ENCODE measurements around the gene HOMEZ.
"Not testable (repeated sequence)": the region's sequence is repeated elsewhere in the genome, so short reads cannot be mapped to it uniquely, and the experiment has no call there.

HOMEZ gene

DNA sequence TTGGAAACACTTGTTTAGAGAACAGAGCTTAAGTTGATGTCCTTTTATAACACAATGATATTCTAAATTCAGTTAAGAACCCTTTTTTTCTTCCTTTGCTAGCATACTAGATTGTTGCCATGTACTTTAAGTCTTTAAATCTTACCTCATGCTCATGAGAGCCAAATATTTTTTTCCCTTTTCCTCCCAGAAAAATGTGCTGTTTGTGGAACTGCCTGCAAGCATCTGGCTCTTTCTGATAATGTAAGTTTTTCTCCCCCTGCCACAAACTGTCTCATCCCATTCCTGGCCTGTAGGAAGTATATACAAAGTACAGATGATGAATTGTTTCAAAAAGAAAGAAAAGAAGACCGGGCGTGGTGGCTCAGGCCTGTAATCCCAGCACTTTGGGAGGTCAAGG, 42.9 kb downstream of the HOMEZ start:
- H3K4me3 ChIP-seq (ENCODE audit: low read depth, low read length): no peak overlapping the region
- DNase-seq (ENCODE audit: low read depth): no peak
- TF ChIP-seq, protein P1, sequence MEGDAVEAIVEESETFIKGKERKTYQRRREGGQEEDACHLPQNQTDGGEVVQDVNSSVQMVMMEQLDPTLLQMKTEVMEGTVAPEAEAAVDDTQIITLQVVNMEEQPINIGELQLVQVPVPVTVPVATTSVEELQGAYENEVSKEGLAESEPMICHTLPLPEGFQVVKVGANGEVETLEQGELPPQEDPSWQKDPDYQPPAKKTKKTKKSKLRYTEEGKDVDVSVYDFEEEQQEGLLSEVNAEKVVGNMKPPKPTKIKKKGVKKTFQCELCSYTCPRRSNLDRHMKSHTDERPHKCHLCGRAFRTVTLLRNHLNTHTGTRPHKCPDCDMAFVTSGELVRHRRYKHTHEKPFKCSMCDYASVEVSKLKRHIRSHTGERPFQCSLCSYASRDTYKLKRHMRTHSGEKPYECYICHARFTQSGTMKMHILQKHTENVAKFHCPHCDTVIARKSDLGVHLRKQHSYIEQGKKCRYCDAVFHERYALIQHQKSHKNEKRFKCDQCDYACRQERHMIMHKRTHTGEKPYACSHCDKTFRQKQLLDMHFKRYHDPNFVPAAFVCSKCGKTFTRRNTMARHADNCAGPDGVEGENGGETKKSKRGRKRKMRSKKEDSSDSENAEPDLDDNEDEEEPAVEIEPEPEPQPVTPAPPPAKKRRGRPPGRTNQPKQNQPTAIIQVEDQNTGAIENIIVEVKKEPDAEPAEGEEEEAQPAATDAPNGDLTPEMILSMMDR (IDR thresholded peaks at IDR 0.05; ENCODE audit: insufficient read depth, low read depth, low read length, missing control alignments): no peak

DNA sequence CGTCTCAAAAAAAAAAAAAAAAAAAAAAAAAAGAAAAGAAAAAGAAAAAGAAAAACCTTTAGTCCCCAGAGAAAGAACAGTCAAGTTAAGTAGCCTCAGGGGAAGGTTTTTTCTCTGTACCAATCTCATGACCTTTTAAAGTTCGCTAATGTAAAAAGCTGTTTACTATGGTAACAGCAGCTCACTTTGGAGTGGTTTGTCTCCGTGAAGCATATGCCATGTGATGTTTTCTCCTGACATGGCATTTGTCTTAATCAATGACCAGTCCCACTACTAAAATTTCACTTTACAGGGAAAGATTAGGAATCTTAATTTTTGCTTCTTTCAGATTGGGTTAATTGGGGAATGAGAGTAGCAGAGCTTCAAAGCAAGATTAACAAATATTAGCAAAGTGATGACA, 43.9 kb downstream of the HOMEZ start:
- no peak for DNase-seq (ENCODE audit: low read depth)

DNA sequence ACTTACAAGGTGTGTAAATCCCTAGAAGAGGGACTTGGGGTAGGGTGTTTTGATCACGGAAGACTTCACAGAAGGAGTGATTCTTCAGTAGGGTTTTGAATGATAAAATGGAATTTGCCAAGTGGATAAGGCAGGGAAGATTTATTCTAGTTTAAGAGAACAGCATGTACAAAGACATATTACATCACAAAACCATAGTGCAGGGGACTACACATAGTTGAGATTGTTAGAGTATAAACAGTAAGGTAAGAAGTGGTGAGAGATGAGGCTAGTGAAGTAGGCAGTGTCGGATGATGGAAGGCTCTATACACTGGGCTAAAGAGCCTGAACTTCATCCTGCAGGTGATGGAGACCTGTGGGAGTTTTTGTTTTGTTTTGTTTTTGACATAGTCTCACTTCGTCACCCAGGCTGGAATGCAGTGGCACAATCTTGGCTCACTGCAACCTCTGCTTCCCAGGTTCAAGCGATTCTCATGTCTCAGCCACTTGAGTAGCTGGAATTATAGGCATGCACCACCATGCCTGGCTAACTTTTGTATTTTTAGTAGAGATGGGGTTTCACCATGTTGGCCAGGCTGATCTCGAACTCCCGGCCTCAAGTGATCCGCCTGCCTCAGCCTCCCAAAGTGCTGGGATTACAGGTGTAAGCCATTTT, 44.7 kb downstream of the HOMEZ start:
- H3K4me3 ChIP-seq (ENCODE audit: low read depth, low read length): not testable (repeated sequence)

More for the DNA sequence above, 43.9 kb downstream of the HOMEZ start:
- TF ChIP-seq, protein P1 (IDR thresholded peaks at IDR 0.05; ENCODE audit: insufficient read depth, low read depth, low read length, missing control alignments): no peak
- H3K4me3 ChIP-seq (ENCODE audit: low read depth, low read length): no peak overlapping the region

DNA sequence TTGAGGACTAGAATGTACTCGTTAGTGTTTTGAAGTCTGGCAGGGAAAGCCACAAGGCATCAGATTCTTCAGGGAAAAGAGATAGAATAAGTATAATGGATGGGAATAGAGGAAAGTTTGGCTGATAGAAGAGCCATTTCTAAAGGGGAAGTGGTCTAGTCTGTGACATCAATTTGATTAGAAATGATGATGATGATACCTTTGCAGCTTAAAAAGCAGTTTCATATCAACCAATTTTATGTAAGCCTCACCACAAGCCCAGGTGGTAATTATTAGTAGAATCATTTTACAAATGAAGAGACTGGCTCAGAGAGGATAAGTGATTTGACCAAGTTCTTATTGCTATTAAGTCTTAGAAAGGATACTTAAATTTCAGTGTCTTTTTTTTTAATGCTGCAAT, 45.3 kb downstream of the HOMEZ start:
- TF ChIP-seq, protein P1 (IDR thresholded peaks at IDR 0.05; ENCODE audit: insufficient read depth, low read depth, low read length, missing control alignments): no peak
- no peak overlapping the region for H3K4me3 ChIP-seq (ENCODE audit: low read depth, low read length)

More for the DNA sequence above, 44.7 kb downstream of the HOMEZ start:
- not testable (repeated sequence) for DNase-seq (ENCODE audit: low read depth)

DNA sequence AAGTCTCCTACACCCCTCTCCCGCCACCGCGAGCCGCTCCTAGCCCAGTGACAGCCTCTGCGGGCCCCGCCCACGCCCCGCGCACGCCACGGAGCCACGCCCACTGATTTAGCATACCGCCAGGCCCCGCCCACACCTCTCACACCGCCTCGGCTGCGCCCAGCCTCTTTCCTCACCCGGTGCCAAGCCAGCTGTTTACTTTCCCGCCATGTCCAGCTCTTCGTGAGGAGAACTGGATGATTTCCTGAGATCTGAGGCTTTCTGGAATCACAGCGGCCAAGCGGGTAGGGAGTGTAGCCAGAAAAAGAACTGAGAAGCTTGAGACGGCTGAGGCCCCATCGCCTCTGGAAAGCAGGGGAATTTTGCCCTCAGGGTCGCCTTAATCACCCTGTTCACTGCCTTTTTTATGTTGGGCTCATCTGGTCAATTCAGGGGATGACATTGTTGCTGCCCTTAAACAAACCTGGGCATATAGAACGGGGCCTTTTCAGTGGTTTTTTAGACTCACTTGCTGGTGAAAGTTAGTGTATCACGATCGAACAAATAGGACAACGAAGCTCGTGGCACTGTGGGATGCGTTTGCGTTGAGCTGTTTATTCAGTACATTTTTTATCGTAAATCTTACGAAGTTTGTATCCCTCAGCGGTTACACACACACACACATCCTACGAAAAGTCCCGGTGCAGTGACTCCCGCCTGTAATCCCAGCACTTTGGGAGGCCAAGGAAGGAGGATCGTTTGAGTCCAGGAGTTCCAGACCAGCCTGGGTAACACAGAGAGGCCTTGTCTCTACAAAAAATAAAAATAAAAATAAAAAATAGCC, 47.9 kb downstream of the HOMEZ start, which contains the start of gene RNF212B:
Gene RNF212B (plus strand): TSS at position 165 of the 823 bp plus-strand sequence. CDS start 2,410 bp downstream, outside the sequence.
- TF ChIP-seq, protein P1 (IDR thresholded peaks at IDR 0.05; ENCODE audit: insufficient read depth, low read depth, low read length, missing control alignments): no peak
- peak; percentile 48 for DNase-seq (ENCODE audit: low read depth)
- no peak within 1 kb of the TSS for H3K4me3 ChIP-seq (ENCODE audit: low read depth, low read length)

More for the DNA sequence above, 45.3 kb downstream of the HOMEZ start:
- DNase-seq (ENCODE audit: low read depth): no peak

DNA sequence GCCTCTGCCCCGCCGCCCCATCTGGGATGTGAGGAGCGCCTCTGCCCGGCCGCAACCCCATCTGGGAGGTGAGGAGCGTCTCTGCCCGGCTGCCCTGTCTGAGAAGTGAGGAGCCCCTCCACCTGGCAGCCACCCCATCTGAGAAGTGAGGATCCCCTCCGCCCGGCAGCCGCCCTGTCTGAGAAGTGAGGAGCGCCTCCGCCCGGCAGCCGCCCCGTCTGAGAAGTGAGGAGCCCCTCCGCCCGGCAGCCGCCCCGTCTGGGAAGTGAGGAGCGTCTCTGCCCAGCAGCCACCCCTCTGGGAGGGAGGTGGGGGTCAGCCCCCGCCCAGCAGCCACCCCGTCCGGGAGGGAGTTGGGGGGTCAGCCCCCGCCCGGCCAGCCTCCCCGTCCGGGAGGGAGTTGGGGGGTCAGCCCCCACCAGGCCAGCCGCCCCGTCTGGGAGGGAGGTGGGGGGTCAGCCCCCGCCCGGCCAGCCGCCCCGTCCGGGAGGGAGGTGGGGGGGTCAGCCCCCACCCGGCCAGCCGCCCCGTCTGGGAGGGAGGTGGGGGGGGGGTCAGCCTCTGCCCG, 53.6 kb downstream of the HOMEZ start:
- not testable (repeated sequence) for H3K4me3 ChIP-seq (ENCODE audit: low read depth, low read length); DNase-seq (ENCODE audit: low read depth)

DNA sequence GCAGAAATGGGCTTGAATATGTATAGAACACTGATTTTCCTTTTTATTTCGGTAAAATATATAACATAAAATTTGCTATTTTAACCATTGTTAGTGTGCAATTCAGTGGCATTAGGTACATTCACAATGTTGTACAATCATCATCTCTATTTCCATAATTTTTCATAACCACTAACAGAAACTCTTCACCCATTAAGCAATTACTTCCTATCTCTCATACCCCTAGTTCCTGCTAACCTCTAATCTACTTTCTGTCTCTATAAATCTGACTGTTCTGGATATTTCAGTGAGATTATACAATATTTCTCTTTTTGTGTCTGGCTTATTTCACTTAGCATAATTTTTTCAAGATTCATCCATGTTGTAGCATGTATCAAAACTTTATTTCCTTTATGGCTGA, 57.1 kb downstream of the HOMEZ start:
- DNase-seq (ENCODE audit: low read depth): no peak
- H3K4me3 ChIP-seq (ENCODE audit: low read depth, low read length): no peak overlapping the region
- TF ChIP-seq, protein P1 (IDR thresholded peaks at IDR 0.05; ENCODE audit: insufficient read depth, low read depth, low read length, missing control alignments): no peak
